GM19397 (cell line): ENCODE results near the gene VWA5A.
"Not testable (repeated sequence)": the region's sequence is repeated elsewhere in the genome, so short reads cannot be mapped to it uniquely, and the experiment has no call there.

Source experiments
- ATAC-seq: cut with Tn5 transposase; IDR thresholded peaks from one replicate; pipeline ENCODE4 v1.9.1; 2021; ENCODE audit warnings: mild to moderate bottlenecking, moderate library complexity; ENCODE audit not compliant: unreplicated experiment

VWA5A gene

DNA sequence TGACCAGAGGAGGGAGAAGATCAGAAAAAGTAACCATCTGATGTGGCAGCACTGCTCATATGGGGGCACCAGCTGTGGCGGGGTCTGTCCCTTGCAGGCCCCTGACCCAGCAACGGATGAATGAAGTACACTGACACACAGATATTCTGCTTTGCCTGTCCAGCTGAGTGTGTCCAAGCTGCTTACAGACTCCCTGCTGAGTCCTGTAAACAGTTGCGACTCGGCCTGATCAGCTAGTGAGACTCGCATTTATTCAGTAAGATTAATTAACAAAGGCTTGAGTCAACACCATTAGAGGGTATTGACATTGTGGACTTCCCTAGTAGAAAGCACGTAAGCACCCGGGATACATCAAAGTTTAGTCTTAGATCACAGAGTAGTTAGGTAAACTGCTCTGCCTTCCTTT is 52.6 kb downstream of the VWA5A start:
- no peak for ATAC-seq

DNA sequence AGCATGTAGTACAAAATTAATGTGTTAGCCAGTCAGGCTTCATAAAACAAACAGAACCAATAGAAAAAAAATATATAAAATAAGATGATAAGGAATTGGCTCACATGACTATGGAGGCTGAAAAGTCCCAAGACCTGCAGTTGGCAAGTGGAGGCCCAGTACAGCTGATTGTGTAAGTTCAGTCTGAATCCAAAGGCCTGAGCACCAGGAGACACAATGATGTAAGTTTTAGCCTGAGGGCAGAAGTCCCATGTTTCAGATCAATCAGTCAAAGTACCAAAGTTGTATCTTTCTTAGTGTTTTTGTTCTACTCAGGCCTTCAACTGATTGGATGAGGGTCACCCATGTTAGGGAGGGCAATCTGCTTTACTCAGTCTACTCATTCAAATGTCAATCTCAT is 53.5 kb downstream of the VWA5A start:
- ATAC-seq, result no peak

DNA sequence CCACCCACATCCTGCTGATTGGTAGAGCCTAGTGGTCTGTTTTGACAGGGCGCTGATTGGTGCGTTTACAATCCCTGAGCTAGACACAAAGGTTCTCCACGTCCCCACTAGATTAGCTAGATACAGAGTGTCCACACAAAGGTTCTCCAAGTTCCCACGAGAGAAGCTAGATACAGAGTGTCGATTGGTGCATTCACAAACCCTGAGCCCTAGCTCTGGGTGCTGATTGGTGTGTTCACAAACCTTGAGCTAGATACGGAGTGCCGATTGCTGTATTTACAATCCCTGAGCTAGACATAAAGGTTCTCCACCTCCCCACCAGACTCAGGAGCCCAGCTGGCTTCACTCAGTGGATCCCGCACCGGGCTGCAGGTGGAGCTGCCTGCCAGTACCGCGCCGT is 55.1 kb downstream of the VWA5A start:
- not testable (repeated sequence) for ATAC-seq

DNA sequence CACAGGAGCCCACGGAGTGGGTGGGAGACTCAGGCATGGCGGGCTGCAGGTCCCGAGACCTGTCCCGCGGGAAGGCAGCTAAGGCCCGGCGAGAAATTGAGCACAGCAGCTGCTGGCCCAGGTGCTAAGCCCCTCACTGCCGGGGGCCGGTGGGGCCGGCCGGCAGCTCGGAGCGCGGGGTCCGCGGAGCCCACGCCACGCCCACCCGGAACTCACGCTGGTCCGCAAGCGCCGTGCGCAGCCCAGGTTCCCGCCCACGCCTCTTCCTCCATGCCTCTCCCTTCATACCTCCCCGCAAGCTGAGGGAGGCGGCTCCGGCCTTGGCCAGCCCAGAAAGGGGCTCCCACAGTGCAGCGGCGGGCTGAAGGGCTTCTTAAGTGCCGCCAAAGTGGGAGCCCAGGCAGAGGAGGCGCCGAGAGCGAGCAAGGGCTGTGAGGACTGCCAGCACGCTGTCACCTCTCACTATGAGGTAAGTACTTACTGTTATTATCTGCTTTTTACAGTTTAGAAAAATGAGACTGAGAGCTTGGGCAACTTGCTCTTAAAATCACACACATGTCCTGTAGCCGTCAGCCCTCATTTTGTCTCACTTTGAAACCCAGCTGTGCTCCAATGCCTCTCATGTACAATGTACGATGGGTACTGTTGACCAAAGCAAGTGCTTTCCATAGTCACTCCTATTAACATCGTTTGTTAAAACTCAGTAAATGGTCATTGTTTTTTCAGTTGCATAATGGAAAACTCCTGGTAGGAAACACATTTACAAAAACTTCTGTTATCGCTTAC is 55.7 kb downstream of the VWA5A start:
- ATAC-seq, result no peak

DNA sequence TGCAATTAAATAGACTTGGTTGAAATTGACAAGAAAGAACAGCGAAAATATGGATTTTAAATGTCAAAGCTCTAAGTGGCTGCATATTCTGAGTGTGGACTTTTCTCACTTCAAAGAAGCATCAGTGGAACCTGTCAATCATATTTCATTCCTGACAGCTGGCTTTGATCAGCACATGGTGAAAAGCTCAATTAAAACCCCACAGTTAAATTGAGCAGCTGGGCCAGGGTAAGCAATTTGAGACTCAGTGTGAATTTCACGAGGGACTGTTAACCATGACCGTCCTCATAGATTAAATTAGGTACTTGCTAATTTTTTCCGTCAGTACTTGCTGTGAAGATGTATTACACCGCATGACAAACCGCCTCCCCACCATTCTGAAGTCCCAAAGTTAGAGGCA is 56.9 kb downstream of the VWA5A start:
- ATAC-seq, result no peak

DNA sequence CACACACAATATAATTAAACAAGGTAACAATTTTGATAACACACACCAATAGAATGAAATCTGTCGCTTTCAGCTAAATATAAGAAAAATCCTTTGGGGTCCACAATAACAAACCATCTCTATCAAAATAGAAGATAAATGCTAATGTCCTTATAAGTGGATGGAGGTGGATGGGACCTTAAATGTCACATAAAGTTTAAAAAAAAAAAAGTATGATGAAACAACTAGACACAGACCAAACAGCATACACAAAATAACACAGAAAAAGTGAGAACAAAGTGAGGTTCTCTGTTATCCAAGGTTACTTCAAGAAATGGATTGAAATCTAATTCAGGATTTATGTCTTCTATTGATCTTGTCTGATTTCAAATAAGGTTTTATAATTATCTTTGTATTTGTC is 57.3 kb downstream of the VWA5A start:
- no peak for ATAC-seq

DNA sequence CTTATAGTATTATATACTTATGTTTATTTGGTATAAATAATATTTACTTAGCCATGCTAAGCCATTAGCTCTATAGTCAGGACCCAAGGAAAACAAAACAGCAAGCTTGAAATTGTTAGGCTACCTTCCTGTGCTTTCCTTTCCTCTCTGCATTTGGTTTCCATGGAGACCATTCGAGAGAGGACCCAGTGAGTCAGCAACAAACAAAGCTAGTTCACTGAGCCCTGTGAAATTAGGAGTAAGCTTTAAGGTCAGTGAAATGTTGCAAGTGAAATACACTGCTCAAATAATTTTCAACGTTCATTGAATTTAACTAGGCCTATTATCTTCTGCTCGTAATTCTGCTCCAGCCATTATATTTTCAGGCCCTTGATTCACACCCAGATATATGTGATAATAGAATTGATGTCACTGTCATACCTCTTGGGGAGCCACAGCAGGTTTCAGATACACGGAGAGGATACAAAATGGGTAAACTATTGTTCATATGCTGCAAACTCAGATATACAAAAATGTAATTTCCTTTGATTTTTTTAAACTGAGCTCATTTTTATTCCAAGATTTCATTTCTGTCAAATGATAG is 58.8 kb downstream of the VWA5A start:
- ATAC-seq, result no peak

DNA sequence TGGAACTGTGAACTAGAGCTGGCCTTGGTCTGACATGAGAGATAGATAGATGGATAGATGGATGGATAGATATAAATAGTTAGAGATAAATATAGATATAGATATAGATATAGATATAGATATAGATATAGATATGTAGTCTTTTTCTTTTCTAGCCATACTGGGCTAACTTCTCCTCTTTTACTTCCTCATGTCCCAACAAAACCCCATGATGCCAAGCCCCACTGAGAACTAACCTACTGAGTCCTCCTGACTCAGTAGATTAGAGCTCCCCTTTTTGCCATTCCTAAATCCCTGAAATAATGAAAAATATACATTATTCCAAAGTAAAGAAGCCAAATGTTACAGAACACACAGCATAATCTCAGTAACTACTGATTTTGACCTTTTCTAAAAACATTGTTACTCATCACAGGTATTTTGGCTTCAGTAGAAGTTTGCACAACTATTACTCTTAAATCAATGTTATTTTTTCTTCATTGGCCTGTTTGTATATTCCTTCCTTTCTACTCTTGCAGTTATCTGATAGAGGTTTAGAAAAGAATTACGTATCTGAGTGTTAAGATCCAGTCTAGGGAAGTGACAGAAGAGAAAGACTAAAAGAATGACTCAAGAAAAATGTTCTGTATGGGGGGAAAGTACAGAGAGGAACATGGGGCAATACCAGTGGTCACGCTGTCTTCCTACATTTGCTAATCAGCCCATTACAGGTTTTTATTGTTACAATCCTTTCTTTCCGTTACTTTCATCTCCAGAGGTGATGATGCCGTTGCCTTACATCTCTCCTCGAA is 61.9 kb downstream of the VWA5A start:
- no peak for ATAC-seq

DNA sequence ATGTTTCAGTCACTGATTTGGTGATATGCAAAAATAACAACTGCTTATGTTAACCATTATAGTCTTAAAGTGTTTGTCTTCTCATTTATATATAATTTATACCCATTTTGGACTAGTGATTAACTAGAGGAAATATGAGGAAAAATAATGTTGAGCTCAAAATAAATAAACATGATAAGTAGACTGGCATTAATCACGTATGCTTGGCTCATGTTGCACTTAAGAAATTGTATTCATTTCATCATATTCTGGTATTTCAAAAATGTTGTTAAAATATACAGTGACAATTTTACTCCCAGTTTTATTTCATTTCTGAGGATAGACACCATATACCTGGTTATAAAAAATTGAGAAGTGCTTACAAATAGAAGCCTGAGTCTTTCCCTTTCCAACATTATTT is 64.1 kb downstream of the VWA5A start:
- ATAC-seq, result no peak

DNA sequence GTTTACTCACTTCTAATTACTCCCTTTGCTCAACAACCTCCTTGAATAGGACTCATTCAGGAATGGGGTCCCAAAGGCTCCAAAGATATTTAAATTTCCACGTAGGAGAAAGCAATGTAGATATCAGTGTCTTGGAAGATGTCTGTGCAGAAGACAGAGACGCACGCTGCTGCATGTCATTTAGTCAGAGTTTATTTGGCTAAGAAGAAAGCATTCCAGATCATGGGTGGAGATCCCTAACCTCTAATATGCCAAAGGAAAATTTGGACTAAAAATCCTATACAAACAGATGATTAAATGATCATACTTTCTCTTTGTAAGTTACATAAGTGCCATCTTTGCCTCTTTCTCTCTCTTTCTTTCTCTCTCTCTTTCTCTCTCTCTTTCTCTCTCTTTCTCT is 67.8 kb downstream of the VWA5A start, which contains the start of gene OR10D3:
Gene OR10D3 (plus strand): TSS at position 278 of the 400 bp plus-strand sequence. CDS start 1,925 bp downstream, outside the sequence.
- ATAC-seq, result no peak

DNA sequence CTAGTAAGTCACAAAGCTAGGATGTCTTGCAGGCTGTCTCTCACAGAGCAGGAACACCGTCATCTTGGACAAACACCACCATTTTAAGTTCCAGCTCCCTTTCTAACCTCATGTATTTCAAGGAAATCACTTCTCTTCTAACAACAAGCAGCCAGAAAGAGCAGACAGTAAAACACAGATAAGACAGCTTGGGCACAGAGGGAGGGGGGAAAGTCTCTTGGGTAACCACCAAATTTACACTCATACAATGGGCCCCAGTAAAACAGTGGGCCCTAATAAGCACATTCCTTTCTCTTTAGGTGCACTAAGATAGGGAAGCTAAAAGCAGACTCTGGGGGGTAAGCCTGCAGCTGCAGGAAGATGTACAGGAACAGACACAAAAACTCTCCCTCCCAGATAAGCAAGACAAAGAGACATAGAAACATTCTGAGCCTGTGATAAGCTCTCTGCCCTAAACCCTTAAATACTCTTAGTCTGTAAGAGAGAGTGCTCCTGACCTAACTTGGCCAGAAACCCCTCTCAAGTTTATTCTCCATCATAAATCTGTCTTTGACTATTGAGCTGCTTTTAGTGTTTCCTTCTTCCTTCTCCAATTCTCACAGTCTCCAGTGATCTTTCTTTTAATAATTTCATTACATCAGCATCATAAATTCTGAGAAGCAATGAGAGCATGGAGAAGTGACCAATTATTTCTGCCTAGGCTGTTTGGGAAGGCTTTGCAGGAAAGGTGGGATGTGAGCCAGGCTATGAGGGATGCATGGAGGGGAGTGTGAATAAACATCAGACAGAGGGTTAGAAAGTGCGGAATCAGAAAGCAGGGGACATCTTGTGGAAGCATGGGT is 75.3 kb downstream of the VWA5A start:
- ATAC-seq, result no peak

DNA sequence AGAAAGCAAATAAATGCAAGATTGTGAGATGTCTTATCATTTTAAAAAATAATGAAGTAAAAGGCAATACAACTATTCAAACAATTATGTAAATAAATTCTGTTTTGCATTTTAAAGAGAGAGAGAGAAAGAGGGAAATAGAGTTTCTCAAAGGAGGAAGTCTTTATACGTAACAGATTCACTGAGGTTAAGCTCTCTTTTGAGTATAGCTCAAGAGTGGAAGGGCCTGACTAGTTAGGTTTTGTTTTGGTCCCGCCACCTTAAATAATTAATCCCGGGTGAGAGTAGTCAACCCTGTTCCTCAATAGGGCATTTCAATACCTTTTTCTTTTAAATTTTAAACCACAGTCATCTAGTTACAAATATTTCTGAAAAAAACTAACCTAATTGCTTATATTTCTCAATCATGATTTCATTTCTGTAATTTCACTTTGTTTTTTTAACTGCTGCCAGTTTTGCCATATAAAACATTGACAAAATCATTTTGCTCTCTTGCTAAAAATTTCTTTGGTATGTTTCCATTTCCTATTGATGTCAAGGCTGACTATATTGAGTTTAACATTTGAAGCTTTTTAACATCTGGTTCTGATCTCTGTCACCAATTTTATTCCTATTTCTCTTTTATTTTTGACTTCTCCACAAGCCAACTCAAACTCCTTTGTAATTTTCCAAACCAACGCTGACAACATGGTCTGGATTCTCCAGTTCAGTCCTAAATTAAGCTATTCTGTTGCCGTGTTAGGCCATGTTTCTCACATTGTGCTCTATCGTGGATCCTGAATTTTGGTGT is 78.2 kb downstream of the VWA5A start:
- no peak for ATAC-seq

DNA sequence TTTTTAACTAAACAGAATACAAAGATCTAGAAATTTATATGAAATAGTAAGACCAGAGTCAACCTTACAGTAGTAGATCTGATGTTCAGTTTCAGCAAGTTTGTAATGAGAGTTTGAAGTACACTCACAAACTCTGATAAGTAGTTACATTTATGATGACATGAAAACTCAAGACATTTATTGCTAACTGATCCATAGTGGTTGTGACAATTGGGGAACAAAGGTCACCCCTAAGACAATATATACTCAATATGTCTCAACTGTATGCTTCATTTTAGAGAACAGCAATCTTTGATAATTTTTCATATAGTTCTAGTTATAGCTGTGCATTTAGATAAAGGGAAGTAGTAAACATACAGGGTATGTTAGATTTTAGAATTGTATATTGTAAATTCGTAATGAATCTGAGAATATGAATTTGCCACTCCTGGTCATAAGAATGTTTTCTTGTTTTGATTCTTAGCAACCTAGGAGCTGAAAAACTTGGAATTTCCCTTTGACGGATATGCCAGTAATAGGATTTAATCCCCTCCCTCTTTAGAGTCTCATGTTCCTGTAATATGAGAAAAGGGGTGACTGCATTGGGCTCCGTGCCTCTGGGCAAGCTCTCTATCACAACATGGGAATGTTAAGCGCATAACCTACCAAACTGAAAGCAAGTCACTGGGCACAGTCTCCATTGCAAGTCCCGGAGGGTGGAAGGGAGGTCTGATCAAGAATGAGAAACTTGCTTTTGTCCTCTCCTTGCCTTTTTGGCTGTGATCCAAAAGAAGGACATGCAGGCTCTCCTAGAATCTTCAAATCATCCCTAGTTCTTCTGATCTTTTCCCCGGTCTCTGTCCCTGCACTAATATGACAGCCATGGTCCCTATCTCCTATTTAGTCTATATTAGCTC is 79.3 kb downstream of the VWA5A start:
- ATAC-seq, result no peak

DNA sequence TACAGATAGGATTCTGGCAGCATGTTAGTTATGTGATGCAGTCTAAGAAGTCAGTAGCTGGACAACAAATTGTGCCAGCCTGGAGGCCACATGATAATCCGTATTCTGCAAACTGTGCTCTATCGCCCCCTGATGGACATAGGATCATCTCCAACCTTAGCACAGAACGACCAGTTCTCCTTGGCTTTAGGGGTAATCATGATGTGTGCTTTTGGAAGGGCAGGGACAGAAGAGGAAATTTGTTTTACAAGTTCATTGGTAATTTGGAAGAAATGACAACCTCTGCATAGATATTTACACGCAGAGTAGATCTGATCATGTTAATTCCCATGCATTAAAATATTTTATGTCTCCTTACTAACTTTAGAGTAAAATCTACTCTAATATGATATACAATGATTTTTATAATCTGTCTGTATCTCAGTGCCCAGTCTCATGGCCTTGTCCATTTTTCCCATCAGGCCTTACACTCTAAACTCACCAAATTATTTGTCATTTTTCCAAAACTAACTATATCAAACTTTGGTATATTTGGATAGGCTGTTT is 80.0 kb downstream of the VWA5A start:
- ATAC-seq, result no peak
